Sigmoid colon (tissue), 4 donors: Measurements from ENCODE around the gene CHERP.
A peak's percentile ranks its signal among the peaks of the same experiment; 100 is the strongest.

Experiments
- CTCF ChIP-seq, 4 experiments: fragments of 450-650 bp in 3 of 4; fragments of 200-600 bp in 1 of 4; IDR thresholded peaks; one replicate each; pipeline ENCODE4 v1.5.1; 2016 to 2019; ENCODE audit warnings: antibody characterized with exemption in 4 of 4, mild to moderate bottlenecking in 3 of 4, moderate library complexity in 2 of 4
- POLR2A ChIP-seq, 2 donors: fragments of 450-650 bp; IDR thresholded peaks; one replicate each; pipeline ENCODE4 v1.6.1; 2016; ENCODE audit warnings: antibody characterized with exemption in 2 of 2, mild to moderate bottlenecking in 2 of 2, moderate library complexity in 2 of 2
- POLR2AphosphoS5 ChIP-seq, 4 donors: sonication (generic); formaldehyde crosslinking; IDR thresholded peaks; one replicate each; pipeline ENCODE4 v1.6.1; 2017; ENCODE audit warnings: antibody characterized with exemption in 4 of 4

- TF ChIP-seq CTCF (IDR thresholded peaks at IDR 0.05) (no peak), POLR2AphosphoS5 (IDR thresholded peaks at IDR 0.05) (peak; percentile 32 to 72 (median 51)), POLR2A (IDR thresholded peaks at IDR 0.05) (peak in 1 of 2 donors; percentile 17)
These were observed 42.2 kb upstream of the CHERP start for GRCh38 chr19:16584248-16585093.
